ENCODE results near the gene TRPM3.
A peak's percentile ranks its signal among the peaks of the same experiment; 100 is the strongest.

TRPM3 gene

GRCh38 chr9:71025201-71025600 lies 96.2 kb downstream of the TRPM3 start:
- H3K27ac ChIP-seq (ENCODE audit: extremely low read depth, low read depth, low read length): no peak overlapping the region
- TF ChIP-seq ZNF747 (tag by site-specific recombination; IDR thresholded peaks at IDR 0.05): no peak
- TF ChIP-seq ZNF416 (tag by site-specific recombination; IDR thresholded peaks at IDR 0.05): no peak
- no peak for TF ChIP-seq SALL2 (tag by site-specific recombination; IDR thresholded peaks at IDR 0.05; ENCODE audit: borderline replicate concordance)
- no peak for TF ChIP-seq ZNF639 (tag by site-specific recombination; IDR thresholded peaks at IDR 0.05)
- no peak for TF ChIP-seq ZNF792 (tag by site-specific recombination; IDR thresholded peaks at IDR 0.05)
- ChIA-PET CTCF (interaction anchor here (1.3 kb wide), 1 partner anchor 101 kb away, joined by 3 read pairs; no protein-coding TSS in a partner anchor), POLR2A (no interaction called here)
- H3K4me3 ChIP-seq (ENCODE audit: low read depth, low read length): no peak overlapping the region
- H3K36me3 ChIP-seq (ENCODE audit: control insufficient read depth in 2 of 2, insufficient read depth in 1 of 2, low read length in 2 of 2): no peaks in the 10 kb centered on the region
- H3K9me3 ChIP-seq (ENCODE audit: control insufficient read depth, insufficient read depth, low read depth, low read length): no peaks in the 10 kb centered on the region
- no peaks in the 10 kb centered on the region for H3K4me1 ChIP-seq (ENCODE audit: control insufficient read depth, insufficient read depth, low read length)

- H3K36me3 ChIP-seq (ENCODE audit: control insufficient read depth in 2 of 2, insufficient read depth in 1 of 2, low read length in 2 of 2): no peaks in the 10 kb centered on the region
- POLR2A ChIA-PET: no interaction called here
- no peak for TF ChIP-seq ZNF768 (tag by site-specific recombination; IDR thresholded peaks at IDR 0.05)
- TF ChIP-seq ZNF10 (tag by site-specific recombination; IDR thresholded peaks at IDR 0.05): no peak
- no peak for TF ChIP-seq REST (tag by site-specific recombination; IDR thresholded peaks at IDR 0.05)
- no peak for TF ChIP-seq ZNF544 (tag by site-specific recombination; IDR thresholded peaks at IDR 0.05)
- TF ChIP-seq RBAK (tag by site-specific recombination; IDR thresholded peaks at IDR 0.05): no peak
- TF ChIP-seq ZNF585B (tag by site-specific recombination; IDR thresholded peaks at IDR 0.05): no peak
- TF ChIP-seq IKZF3 (tag by site-specific recombination; IDR thresholded peaks at IDR 0.05): no peak
- no peak for TF ChIP-seq ZFHX2 (tag by site-specific recombination; conservative IDR thresholded peaks at IDR 0.05)
- TF ChIP-seq ZNF223 (tag by site-specific recombination; IDR thresholded peaks at IDR 0.05): no peak
- no peaks in the 10 kb centered on the region for H3K4me1 ChIP-seq (ENCODE audit: control insufficient read depth, insufficient read depth, low read length)
- CTCF ChIA-PET: interaction anchor here (0.7 kb wide), 1 partner anchor 563 kb away, joined by 3 read pairs; no protein-coding TSS in a partner anchor
- no peak overlapping the region for H3K27ac ChIP-seq (ENCODE audit: extremely low read depth, low read depth, low read length)
- no peak overlapping the region for H3K4me3 ChIP-seq (ENCODE audit: low read depth, low read length)
- H3K9me3 ChIP-seq (ENCODE audit: control insufficient read depth, insufficient read depth, low read depth, low read length): no peaks in the 10 kb centered on the region
Observed at GRCh38 chr9:71010258-71010657, 111.2 kb downstream of the TRPM3 start.

GRCh38 chr9:71005456-71005855 lies 116.0 kb downstream of the TRPM3 start:
- ChIA-PET POLR2A (no interaction called here), CTCF (interaction anchor here (2.5 kb wide), 1 partner anchor 81 kb away, joined by 13 read pairs; no protein-coding TSS in a partner anchor)
- Histone ChIP-seq H3K9me3 (ENCODE audit: control insufficient read depth, insufficient read depth, low read depth, low read length) (no peaks in the 10 kb centered on the region), H3K4me3 (ENCODE audit: low read depth, low read length) (no peak overlapping the region), H3K36me3 (ENCODE audit: control insufficient read depth in 2 of 2, insufficient read depth in 1 of 2, low read length in 2 of 2) (no peaks in the 10 kb centered on the region), H3K27ac (ENCODE audit: extremely low read depth, low read depth, low read length) (no peak overlapping the region), H3K4me1 (ENCODE audit: control insufficient read depth, insufficient read depth, low read length) (no peaks in the 10 kb centered on the region)
- TF ChIP-seq ZNF114 (tag by site-specific recombination; IDR thresholded peaks at IDR 0.05) (no peak), SETDB1 (IDR thresholded peaks at IDR 0.05; ENCODE audit: insufficient read length, low read length) (peak; percentile 95), ZNF555 (tag by site-specific recombination; conservative IDR thresholded peaks at IDR 0.05) (no peak), ZNF184 (tag by site-specific recombination; IDR thresholded peaks at IDR 0.05) (no peak), RBAK (tag by site-specific recombination; IDR thresholded peaks at IDR 0.05) (no peak), TRIM28 (IDR thresholded peaks at IDR 0.05; ENCODE audit: borderline replicate concordance, low read length) (0 out of 2 replicates have a peak, but pooled peaks have one; percentile 49), ZNF510 (tag by site-specific recombination; IDR thresholded peaks at IDR 0.05; ENCODE audit: insufficient replicate concordance) (no peak)
